BLaER1 (cell line): Measurements from ENCODE around the gene FAM107B.

ENCODE experiments used
- H3K27ac ChIP-seq: shearing (Covaris generic); formaldehyde crosslinking; 2 replicates; pipeline ENCODE4 v1.8.1; 2022
- H3K27me3 ChIP-seq: shearing (Covaris generic); formaldehyde crosslinking; 2 replicates; pipeline ENCODE4 v1.8.1; 2022
- H3K36me3 ChIP-seq: shearing (Covaris generic); formaldehyde crosslinking; 2 replicates; pipeline ENCODE4 v1.8.1; 2022
- H3K4me1 ChIP-seq: shearing (Covaris generic); formaldehyde crosslinking; 2 replicates; pipeline ENCODE4 v1.8.1; 2022
- H3K4me2 ChIP-seq: shearing (Covaris generic); formaldehyde crosslinking; 2 replicates; pipeline ENCODE4 v1.8.1; 2022
- H3K4me3 ChIP-seq: shearing (Covaris generic); formaldehyde crosslinking; 2 replicates; pipeline ENCODE4 v1.8.1; 2022
- H3K9ac ChIP-seq: shearing (Covaris generic); formaldehyde crosslinking; 2 replicates; pipeline ENCODE4 v1.8.1; 2022
- H3K9me3 ChIP-seq: shearing (Covaris generic); formaldehyde crosslinking; 2 replicates; pipeline ENCODE4 v1.8.1; 2022
- H4K20me1 ChIP-seq: shearing (Covaris generic); formaldehyde crosslinking; 2 replicates; pipeline ENCODE4 v1.8.1; 2022
- Cebpa-rat ChIP-seq: shearing (Covaris generic); IDR thresholded peaks from 2 replicates; pipeline ENCODE4 v1.8.1; 2022

Gene FAM107B

GRCh38 chr10:14540611-14541010 is 234.1 kb downstream of the FAM107B start:
- Histone ChIP-seq H3K27me3 (no peaks in the 10 kb centered on the region), H3K36me3 (peaks cover 79% of the 10 kb centered on the region), H3K9me3 (no peaks in the 10 kb centered on the region), H3K4me2 (no peak overlapping the region), H4K20me1 (peaks cover 100% of the 10 kb centered on the region), H3K9ac (no peak overlapping the region), H3K27ac (peak overlapping the region; percentile 29; the same call in 1 of the 2 replicates), H3K4me1 (peaks cover 43% of the 10 kb centered on the region), H3K4me3 (no peak overlapping the region)
- no peak for TF ChIP-seq Cebpa-rat

DNA sequence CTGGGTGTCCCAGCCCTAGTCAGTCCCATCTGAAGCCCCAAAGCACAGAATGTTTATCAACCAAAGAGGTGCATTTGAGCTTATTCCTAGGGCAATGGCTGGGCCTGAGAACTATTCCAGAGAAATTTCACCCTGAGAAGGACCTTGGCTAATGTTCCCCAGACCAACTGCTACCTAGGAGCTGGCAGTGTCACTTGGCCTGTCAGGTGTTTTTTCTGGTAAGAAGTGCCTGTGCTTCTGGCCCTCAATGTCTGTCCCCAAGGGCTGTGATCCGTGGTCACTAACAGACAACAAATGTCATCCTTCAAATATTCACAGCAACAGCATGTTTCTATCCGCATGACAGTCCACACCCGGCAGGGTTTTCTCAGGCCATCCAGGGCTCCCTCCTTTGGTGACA is 234.6 kb downstream of the FAM107B start:
- Histone ChIP-seq H3K9me3 (no peaks in the 10 kb centered on the region), H3K4me1 (peaks cover 37% of the 10 kb centered on the region), H3K4me3 (no peak overlapping the region), H4K20me1 (peaks cover 100% of the 10 kb centered on the region), H3K27ac (peak overlapping the region; percentile 29; the same call in 1 of the 2 replicates), H3K27me3 (no peaks in the 10 kb centered on the region), H3K9ac (no peak overlapping the region), H3K36me3 (peaks cover 80% of the 10 kb centered on the region), H3K4me2 (no peak overlapping the region)
- no peak for TF ChIP-seq Cebpa-rat

- Histone ChIP-seq H3K4me3 (no peak overlapping the region), H3K36me3 (peaks cover 84% of the 10 kb centered on the region), H3K27ac (no peak overlapping the region), H3K4me1 (peaks cover 29% of the 10 kb centered on the region), H3K4me2 (no peak overlapping the region), H3K9me3 (no peaks in the 10 kb centered on the region), H3K27me3 (no peaks in the 10 kb centered on the region), H4K20me1 (peaks cover 100% of the 10 kb centered on the region), H3K9ac (no peak overlapping the region)
- TF ChIP-seq Cebpa-rat = no peak
These were observed 235.5 kb downstream of the FAM107B start for GRCh38 chr10:14539176-14539575.

GRCh38 chr10:14536241-14537213 is 238.2 kb downstream of the FAM107B start:
- Histone ChIP-seq H3K9me3 (no peaks in the 10 kb centered on the region), H3K27me3 (no peaks in the 10 kb centered on the region), H3K9ac (no peak overlapping the region), H3K4me3 (no peak overlapping the region), H4K20me1 (peaks cover 100% of the 10 kb centered on the region), H3K36me3 (peaks cover 99% of the 10 kb centered on the region), H3K27ac (no peak overlapping the region), H3K4me1 (peaks cover 14% of the 10 kb centered on the region), H3K4me2 (no peak overlapping the region)
- no peak for TF ChIP-seq Cebpa-rat

DNA sequence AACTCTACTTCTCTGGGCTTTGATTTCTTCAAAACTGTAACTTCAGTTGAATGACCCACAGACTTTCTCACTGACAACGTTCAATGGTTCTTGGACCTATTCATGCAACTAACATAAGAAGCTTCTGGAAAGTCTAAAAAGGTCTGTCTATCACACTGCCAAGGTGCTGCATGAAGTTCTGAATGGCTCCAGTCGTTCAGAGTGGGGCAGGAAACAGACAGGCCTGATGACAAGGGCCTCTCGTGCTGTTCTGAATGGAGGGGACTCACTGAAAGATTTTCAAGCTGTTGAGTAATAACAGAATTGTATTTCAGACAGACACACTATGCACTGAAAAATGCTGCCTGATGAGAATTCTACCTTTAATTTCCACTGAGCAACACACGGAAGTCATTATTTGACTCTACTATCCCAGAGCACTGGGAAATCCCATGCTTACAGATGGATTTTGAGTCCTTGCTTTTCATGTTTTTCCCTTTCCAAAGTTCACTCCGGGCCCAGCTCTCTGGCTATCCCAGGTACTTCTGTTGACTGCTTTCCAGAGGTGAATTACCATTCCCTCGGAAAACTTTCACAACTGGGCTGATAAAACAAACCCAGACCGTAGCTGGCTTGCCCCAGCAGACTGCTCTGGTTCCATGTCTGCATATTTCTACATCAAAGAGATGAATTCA is 239.1 kb downstream of the FAM107B start:
- Histone ChIP-seq H3K4me2 (no peak overlapping the region), H3K4me1 (peaks cover 8% of the 10 kb centered on the region), H3K36me3 (peaks cover 99% of the 10 kb centered on the region), H3K4me3 (no peak overlapping the region), H3K27me3 (no peaks in the 10 kb centered on the region), H3K9ac (no peak overlapping the region), H3K27ac (no peak overlapping the region), H4K20me1 (peaks cover 100% of the 10 kb centered on the region), H3K9me3 (no peaks in the 10 kb centered on the region)
- TF ChIP-seq Cebpa-rat = no peak

DNA sequence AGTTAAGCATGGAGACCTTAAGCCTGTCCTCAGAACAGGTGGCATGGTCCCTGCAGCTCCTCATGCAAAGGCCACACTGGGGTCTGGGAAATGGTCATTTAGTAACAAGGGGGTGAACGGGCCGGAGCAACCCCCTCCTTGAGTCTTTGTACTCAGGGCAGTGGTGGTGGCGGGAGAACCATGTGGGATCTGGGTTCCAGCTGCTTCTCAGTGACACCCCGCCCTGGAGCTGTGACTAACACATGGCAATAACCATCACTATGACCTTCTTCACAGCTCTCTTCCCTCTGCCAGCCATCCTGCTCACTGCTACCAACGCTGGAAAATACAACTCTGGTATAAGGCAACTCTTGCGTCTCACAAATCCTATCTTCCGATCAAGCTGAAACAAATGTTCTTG is 240.5 kb downstream of the FAM107B start:
- H3K4me1 ChIP-seq = no peaks in the 10 kb centered on the region
- H3K4me3 ChIP-seq = no peak overlapping the region
- H3K27ac ChIP-seq = no peak overlapping the region
- H3K9ac ChIP-seq = no peak overlapping the region
- no peak overlapping the region for H3K4me2 ChIP-seq
- peaks cover 100% of the 10 kb centered on the region for H3K36me3 ChIP-seq
- no peaks in the 10 kb centered on the region for H3K9me3 ChIP-seq
- no peak for TF ChIP-seq Cebpa-rat
- peaks cover 100% of the 10 kb centered on the region for H4K20me1 ChIP-seq
- H3K27me3 ChIP-seq = no peaks in the 10 kb centered on the region

DNA sequence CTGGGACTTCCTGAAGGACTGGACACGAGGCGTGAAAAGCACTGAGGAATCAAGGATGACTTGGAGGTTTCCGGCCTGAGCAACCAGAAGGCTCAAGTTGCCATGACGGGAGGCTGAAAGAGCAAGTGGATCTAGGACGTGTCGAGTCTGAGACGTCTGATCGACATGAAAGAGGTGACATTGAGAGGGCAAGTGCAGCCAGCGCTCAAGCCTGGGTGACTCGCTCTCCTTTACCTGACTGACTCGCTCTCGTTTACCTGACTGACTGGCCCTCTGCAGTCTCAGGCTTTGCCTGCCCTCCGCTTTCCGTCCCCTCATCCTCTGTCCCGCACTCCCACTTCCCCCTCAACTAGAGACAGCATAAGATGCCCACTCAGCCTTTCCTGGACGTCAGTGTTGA is 241.4 kb downstream of the FAM107B start:
- Histone ChIP-seq H3K27me3 (no peaks in the 10 kb centered on the region), H3K27ac (no peak overlapping the region), H4K20me1 (peaks cover 100% of the 10 kb centered on the region), H3K4me3 (no peak overlapping the region), H3K36me3 (peaks cover 100% of the 10 kb centered on the region), H3K4me2 (no peak overlapping the region), H3K4me1 (no peaks in the 10 kb centered on the region), H3K9me3 (no peaks in the 10 kb centered on the region), H3K9ac (no peak overlapping the region)
- TF ChIP-seq Cebpa-rat = no peak

DNA sequence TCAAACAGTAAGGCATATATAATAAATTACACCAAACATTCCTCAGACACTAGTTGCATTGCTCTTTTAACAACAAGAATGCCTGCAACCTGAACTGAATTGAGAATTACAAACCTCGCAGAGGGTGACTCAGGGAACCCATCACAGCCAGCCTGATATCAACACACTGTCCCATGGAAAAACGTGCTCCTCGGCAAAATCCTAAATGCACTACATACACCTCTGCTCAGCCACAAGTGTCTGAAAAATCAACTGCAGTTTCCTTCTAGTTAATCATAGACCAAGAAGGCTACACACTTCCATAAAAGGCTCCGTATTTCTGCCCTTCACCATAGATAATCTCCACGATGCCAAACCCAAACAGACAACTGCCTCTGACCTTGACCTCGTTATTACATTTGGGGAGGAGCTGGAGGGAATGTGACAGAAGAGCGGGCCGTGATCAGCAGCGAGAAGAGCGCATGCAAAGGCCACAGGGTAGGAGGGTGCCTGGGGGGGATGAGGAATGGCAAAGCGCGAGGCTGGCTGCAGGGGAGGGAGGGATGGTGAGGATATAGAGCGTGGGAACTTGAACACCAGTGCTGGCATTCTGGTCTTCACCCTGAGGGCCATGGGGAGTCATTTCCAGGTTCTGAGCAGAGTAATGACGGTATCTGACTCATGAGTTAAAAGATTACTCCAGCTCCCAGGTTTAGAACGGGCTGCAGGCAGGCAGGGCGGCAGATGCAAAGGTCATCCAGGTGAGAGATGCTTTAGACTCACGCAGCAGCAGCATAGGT is 242.0 kb downstream of the FAM107B start:
- H4K20me1 ChIP-seq = peaks cover 98% of the 10 kb centered on the region
- H3K27me3 ChIP-seq = no peaks in the 10 kb centered on the region
- no peak overlapping the region for H3K9ac ChIP-seq
- H3K4me1 ChIP-seq = no peaks in the 10 kb centered on the region
- peaks cover 99% of the 10 kb centered on the region for H3K36me3 ChIP-seq
- H3K27ac ChIP-seq = no peak overlapping the region
- H3K4me2 ChIP-seq = no peak overlapping the region
- no peak overlapping the region for H3K4me3 ChIP-seq
- no peaks in the 10 kb centered on the region for H3K9me3 ChIP-seq
- TF ChIP-seq Cebpa-rat = no peak

DNA sequence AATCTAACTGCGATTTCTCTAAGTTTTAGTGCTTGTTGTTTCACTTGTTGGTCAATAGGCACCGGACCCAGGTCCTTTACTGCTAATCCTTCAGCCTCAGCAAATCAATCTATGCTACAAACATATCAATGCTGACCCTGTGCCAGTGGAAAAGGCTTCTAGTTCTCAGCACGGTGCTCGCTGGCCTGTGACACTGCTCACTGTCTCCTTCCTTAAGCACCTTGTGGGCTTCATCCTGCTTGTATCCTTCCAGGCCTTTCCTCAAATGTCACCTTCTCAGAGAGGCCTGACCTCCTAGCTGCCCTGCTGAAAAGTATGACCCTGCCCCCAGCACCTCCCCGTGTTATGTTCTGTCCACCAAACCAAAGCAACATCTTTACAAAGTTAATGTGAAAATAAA is 242.7 kb downstream of the FAM107B start:
- peaks cover 97% of the 10 kb centered on the region for H4K20me1 ChIP-seq
- peaks cover 98% of the 10 kb centered on the region for H3K36me3 ChIP-seq
- H3K9ac ChIP-seq = no peak overlapping the region
- H3K27me3 ChIP-seq = no peaks in the 10 kb centered on the region
- TF ChIP-seq Cebpa-rat = no peak
- H3K4me2 ChIP-seq = no peak overlapping the region
- H3K4me1 ChIP-seq = no peaks in the 10 kb centered on the region
- H3K9me3 ChIP-seq = no peaks in the 10 kb centered on the region
- no peak overlapping the region for H3K4me3 ChIP-seq
- no peak overlapping the region for H3K27ac ChIP-seq
